Measurements from ENCODE around the gene CACNA1I. TPM values are rescaled to one million over a fixed set of nuclear protein-coding genes. Genes with fewer than 3 reads are reported as not detected.

The CACNA1I gene
- total RNA-seq, 1 donor from 2014 or later = 0.02 TPM

DNA sequence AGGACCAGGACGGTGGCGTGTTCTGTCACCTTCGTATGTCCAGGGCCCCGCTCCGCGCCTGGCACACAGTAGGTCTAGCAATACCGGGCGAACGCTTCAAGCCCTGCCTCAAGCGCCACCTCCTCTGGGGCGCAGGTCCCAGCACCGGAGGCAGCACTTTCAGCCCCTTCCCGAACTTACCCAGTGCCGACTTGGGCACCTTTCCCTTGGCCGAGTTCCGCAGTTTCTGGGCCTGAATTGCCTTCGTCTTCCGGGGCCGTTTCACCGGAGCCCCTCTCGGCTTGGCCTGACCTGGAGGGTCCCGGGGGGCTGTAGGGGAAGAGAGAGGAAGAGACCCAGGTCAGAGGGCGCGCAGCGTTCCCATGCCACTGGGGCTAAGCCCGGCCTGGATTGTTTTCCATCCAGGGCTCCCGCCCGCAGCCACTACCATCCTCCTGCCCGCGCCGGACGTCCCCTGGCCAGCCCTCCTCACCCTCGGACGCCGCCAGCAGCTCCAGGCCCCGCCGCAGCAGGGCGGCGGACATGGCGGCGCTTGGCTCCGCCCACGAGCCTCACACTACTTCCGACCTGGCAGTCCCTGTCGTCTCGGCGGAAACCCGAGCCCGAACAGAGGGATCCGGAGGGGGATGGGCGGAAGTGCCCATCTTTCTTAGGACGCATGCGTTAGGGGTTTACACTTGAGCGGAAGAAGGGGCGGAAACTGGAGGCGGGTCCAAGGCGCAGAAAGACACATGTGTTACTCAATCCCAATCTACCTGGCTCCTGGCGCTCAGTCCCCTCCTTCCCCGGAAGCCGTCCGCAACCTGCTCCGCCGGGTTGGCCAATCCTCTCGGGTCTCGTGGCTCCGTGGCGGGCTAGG is 38.1 kb upstream of the CACNA1I start, which contains the start of gene RPS19BP1:
Gene RPS19BP1 (minus strand): TSS at position 534 of the 859 bp plus-strand sequence. CDS start 10 bp downstream, at position 524.
- peak; percentile 32 for TF ChIP-seq CTCF (IDR thresholded peaks at IDR 0.05)
- Mint-ChIP-seq H3K27me3 (ENCODE audit: low read depth) (no peaks in the 10 kb centered on the region), H3K36me3 (ENCODE audit: low read depth) (peaks cover 5% of the 10 kb centered on the region), H3K9me3 (ENCODE audit: low read depth) (no peaks in the 10 kb centered on the region), H3K4me1 (ENCODE audit: low read depth) (peaks cover 48% of the 10 kb centered on the region), H3K4me3 (ENCODE audit: unreplicated experiment) (peak within 1 kb of the TSS; percentile 90), H3K27ac (ENCODE audit: unreplicated experiment) (peak within 1 kb of the TSS; percentile 86)
- peak; percentile 98 for DNase-seq (ENCODE audit: low spot score)

- H3K27me3 Mint-ChIP-seq (ENCODE audit: low read depth) = no peaks in the 10 kb centered on the region
- no peak overlapping the region for H3K27ac Mint-ChIP-seq (ENCODE audit: unreplicated experiment)
- H3K4me1 Mint-ChIP-seq (ENCODE audit: low read depth) = peaks cover 39% of the 10 kb centered on the region
- no peak for TF ChIP-seq CTCF (IDR thresholded peaks at IDR 0.05)
- peaks cover 5% of the 10 kb centered on the region for H3K36me3 Mint-ChIP-seq (ENCODE audit: low read depth)
- no peak for DNase-seq (ENCODE audit: low spot score)
- no peaks in the 10 kb centered on the region for H3K9me3 Mint-ChIP-seq (ENCODE audit: low read depth)
- no peak overlapping the region for H3K4me3 Mint-ChIP-seq (ENCODE audit: unreplicated experiment)
These were observed 36.5 kb upstream of the CACNA1I start for GRCh38 chr22:39534092-39534506.

- peak; percentile 100 for TF ChIP-seq CTCF (IDR thresholded peaks at IDR 0.05)
- Mint-ChIP-seq H3K9me3 (ENCODE audit: low read depth) (no peaks in the 10 kb centered on the region), H3K27ac (ENCODE audit: unreplicated experiment) (no peak overlapping the region), H3K4me1 (ENCODE audit: low read depth) (peaks cover 32% of the 10 kb centered on the region), H3K36me3 (ENCODE audit: low read depth) (peaks cover 5% of the 10 kb centered on the region), H3K4me3 (ENCODE audit: unreplicated experiment) (no peak overlapping the region), H3K27me3 (ENCODE audit: low read depth) (no peaks in the 10 kb centered on the region)
- DNase-seq (ENCODE audit: low spot score) = no peak
These were observed 35.8 kb upstream of the CACNA1I start for GRCh38 chr22:39534591-39535356.

DNA sequence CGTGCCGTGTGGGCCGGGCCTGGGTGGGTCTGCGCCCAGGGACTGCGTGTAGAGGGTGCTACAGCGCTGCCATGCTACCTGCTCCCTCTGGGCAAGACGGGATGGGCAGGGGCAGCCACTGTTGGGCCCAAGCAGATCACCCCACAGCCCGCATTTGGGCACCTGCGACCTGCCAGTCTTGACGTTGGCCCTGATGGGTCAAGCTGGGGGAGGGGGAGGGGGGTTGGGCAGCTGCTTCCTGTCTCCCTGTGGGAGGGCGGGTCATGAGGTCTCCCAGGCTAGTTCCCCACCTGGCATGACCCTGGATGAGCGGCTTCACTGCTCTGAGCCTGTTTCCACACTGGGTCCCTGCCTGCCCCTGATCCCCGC is 35.2 kb upstream of the CACNA1I start:
- Mint-ChIP-seq H3K36me3 (ENCODE audit: low read depth) (peaks cover 2% of the 10 kb centered on the region), H3K4me1 (ENCODE audit: low read depth) (peaks cover 26% of the 10 kb centered on the region), H3K27me3 (ENCODE audit: low read depth) (peaks cover 3% of the 10 kb centered on the region), H3K27ac (ENCODE audit: unreplicated experiment) (no peak overlapping the region), H3K4me3 (ENCODE audit: unreplicated experiment) (no peak overlapping the region), H3K9me3 (ENCODE audit: low read depth) (no peaks in the 10 kb centered on the region)
- TF ChIP-seq CTCF (IDR thresholded peaks at IDR 0.05) = no peak
- no peak for DNase-seq (ENCODE audit: low spot score)

DNA sequence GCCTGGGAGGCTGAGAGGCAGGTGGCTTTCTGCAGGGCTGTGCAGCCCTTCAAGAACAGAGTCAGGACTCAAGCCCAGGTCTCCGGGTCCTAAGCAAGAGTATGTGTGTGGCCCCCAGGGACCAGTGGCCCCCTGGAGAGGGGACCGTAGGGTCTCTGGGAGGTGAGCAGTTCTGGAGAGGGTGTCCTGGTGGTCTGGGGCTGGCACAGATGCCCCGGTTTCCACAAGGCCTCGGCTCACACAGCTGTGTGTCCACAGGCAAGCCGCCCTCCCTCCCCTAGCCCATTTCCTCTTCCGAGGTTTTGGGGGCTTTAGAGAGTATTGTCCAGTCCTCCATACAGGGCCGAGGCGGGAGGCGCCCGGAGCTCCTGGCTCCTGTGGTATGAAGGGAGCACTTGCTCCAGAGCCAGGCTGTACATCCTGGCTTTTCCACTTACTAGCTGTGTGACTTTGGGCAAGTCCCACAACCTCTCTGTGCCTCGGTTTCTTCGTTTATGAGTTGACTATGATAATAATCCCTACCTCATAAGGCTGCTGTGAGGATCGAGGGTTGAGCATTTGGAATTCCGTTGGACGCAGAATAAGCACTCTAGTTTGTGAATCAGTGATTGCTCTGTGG is 34.6 kb upstream of the CACNA1I start:
- peaks cover 20% of the 10 kb centered on the region for H3K4me1 Mint-ChIP-seq (ENCODE audit: low read depth)
- peaks cover 2% of the 10 kb centered on the region for H3K36me3 Mint-ChIP-seq (ENCODE audit: low read depth)
- H3K27ac Mint-ChIP-seq (ENCODE audit: unreplicated experiment) = no peak overlapping the region
- TF ChIP-seq CTCF (IDR thresholded peaks at IDR 0.05) = no peak
- DNase-seq (ENCODE audit: low spot score) = no peak
- H3K27me3 Mint-ChIP-seq (ENCODE audit: low read depth) = peaks cover 3% of the 10 kb centered on the region
- H3K4me3 Mint-ChIP-seq (ENCODE audit: unreplicated experiment) = no peak overlapping the region
- H3K9me3 Mint-ChIP-seq (ENCODE audit: low read depth) = no peaks in the 10 kb centered on the region
